ENCODE measurements around the gene CARS2. TPM values are rescaled to one million over a fixed set of nuclear protein-coding genes. Genes with fewer than 3 reads are reported as not detected.

CARS2 gene
- total RNA-seq, 1 experiment from 2014 or later, result 70.9 TPM

DNA sequence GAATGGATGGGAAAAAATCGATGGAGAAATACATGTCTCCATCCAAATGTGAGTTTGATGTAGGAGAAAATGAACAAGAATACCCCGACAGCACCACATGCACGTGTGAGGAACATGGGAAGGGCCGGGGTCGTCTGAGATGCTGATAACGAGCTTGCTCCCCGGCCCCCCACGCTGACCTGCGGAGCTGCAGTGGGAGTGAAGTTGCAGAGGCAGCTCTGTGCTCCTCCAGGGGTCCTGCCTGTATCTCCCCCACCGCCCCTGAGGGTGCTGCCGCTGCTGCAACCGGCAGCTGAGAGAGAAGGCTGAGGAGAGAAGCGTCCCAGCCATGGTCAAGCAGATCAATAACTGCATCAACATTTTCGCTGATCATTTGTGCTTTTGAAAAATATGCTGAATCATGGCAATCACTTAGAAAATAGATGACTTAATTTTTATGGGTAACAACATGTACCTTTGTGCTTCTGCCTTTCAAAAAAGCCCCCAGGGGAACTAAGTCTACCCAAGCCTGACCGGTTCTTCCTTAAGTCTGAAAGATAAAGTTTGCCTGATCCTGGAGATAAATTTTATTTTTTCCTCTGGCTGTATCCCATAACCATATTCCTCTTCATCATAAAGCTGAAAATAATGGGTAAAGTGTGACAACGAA lies 108.8 kb downstream of the CARS2 start:
- TF ChIP-seq, protein P1, sequence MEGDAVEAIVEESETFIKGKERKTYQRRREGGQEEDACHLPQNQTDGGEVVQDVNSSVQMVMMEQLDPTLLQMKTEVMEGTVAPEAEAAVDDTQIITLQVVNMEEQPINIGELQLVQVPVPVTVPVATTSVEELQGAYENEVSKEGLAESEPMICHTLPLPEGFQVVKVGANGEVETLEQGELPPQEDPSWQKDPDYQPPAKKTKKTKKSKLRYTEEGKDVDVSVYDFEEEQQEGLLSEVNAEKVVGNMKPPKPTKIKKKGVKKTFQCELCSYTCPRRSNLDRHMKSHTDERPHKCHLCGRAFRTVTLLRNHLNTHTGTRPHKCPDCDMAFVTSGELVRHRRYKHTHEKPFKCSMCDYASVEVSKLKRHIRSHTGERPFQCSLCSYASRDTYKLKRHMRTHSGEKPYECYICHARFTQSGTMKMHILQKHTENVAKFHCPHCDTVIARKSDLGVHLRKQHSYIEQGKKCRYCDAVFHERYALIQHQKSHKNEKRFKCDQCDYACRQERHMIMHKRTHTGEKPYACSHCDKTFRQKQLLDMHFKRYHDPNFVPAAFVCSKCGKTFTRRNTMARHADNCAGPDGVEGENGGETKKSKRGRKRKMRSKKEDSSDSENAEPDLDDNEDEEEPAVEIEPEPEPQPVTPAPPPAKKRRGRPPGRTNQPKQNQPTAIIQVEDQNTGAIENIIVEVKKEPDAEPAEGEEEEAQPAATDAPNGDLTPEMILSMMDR (conservative IDR thresholded peaks at IDR 0.05; ENCODE audit: low read depth, low read length), result no peak
- no peak for TF ChIP-seq EZH2phosphoT487 (IDR thresholded peaks at IDR 0.05; ENCODE audit: borderline replicate concordance, low read length)
- TF ChIP-seq EZH2 (IDR thresholded peaks at IDR 0.05; ENCODE audit: low read length, unreplicated experiment), result no peak
- no peaks in the 10 kb centered on the region for H4K20me1 ChIP-seq (ENCODE audit: low read length)
- ATAC-seq (no peak), DNase-seq (no peak)
- H3K79me2 ChIP-seq (ENCODE audit: low read length), result no peaks in the 10 kb centered on the region
- H3K4me1 ChIP-seq (ENCODE audit: insufficient read depth, low read length), result no peaks in the 10 kb centered on the region
- no peaks in the 10 kb centered on the region for H3K9me2 ChIP-seq (replicated peaks; ENCODE audit: low read length)
- no peaks in the 10 kb centered on the region for H3K27me3 ChIP-seq (ENCODE audit: low read length)
- H3K27ac ChIP-seq (ENCODE audit: low read length), result no peak overlapping the region
- ChIA-PET POLR2A (ENCODE audit: unreplicated experiment) (no interaction called here), CTCF (no interaction called here)
- no peaks in the 10 kb centered on the region for H3K36me3 ChIP-seq (ENCODE audit: low read depth, low read length)
- no peak overlapping the region for H2AFZ ChIP-seq (ENCODE audit: low read length)
- intact Hi-C loops (cut with micrococcal nuclease), result no loop called here
- no peak overlapping the region for H3K4me2 ChIP-seq (ENCODE audit: low read length)
- no peaks in the 10 kb centered on the region for H3K9me3 ChIP-seq (ENCODE audit: low read length)
- no TSS peak for BruUV-seq (replicated peaks)
- H3K9ac ChIP-seq (ENCODE audit: low read length), result no peak overlapping the region
- H3F3A ChIP-seq (ENCODE audit: low read length, unreplicated experiment), result no peaks in the 10 kb centered on the region
- no peak overlapping the region for H3K4me3 ChIP-seq (ENCODE audit: low read length)

DNA sequence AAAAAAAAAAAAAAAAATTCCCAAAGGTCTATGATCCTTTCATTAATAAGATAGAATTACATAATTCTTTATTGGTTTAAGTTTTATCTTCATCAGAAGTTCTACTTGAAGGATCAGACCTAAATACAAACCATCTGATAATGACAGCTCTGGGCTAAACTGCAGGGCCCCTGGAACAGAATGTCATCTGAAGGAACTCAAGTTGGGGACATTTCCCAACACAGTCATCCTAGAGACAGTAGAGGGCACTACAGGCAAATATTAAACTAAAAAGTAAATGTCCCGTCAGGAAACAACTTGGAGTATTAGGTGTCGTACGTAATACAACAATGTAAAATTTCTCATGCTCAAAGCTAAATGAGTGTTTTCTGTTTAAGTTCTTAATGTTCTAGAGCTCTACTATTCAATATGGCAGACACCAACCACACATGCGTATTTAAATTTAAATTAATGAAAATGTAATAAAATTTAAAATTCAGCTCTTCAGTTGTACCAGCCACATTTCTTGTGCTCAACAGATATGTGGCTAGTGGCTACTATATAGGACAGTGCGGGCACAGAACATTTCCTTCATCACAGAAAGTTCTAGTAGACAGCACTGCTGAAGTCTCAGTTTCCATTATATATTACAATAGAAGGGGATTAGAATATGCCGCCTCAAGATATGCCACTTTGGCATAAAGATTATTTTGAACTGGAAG lies 112.3 kb downstream of the CARS2 start:
- Histone ChIP-seq H3K9ac (ENCODE audit: low read length) (no peak overlapping the region), H3K79me2 (ENCODE audit: low read length) (no peaks in the 10 kb centered on the region), H3K4me2 (ENCODE audit: low read length) (peak overlapping the region; percentile 37), H3K27me3 (ENCODE audit: low read length) (no peaks in the 10 kb centered on the region), H3K36me3 (ENCODE audit: low read depth, low read length) (no peaks in the 10 kb centered on the region), H3K9me3 (ENCODE audit: low read length) (no peaks in the 10 kb centered on the region), H3F3A (ENCODE audit: low read length, unreplicated experiment) (no peaks in the 10 kb centered on the region), H2AFZ (ENCODE audit: low read length) (peak overlapping the region; percentile 38; the same call in 1 of the 2 replicates), H3K9me2 (replicated peaks; ENCODE audit: low read length) (no peaks in the 10 kb centered on the region), H3K27ac (ENCODE audit: low read length) (no peak overlapping the region), H3K4me3 (ENCODE audit: low read length) (no peak overlapping the region), H4K20me1 (ENCODE audit: low read length) (no peaks in the 10 kb centered on the region), H3K4me1 (ENCODE audit: insufficient read depth, low read length) (no peaks in the 10 kb centered on the region)
- BruUV-seq (replicated peaks), result no TSS peak
- DNase-seq (peak; percentile 72), ATAC-seq (peak; percentile 95)
- intact Hi-C loops (cut with micrococcal nuclease), result loop anchor here (2.0 kb wide), 1 partner anchor 225 kb away; no protein-coding TSS in a partner anchor
- TF ChIP-seq, protein P1 (conservative IDR thresholded peaks at IDR 0.05; ENCODE audit: low read depth, low read length), result peak; percentile 66
- TF ChIP-seq EZH2phosphoT487 (IDR thresholded peaks at IDR 0.05; ENCODE audit: borderline replicate concordance, low read length), result no peak
- no peak for TF ChIP-seq EZH2 (IDR thresholded peaks at IDR 0.05; ENCODE audit: low read length, unreplicated experiment)
- ChIA-PET POLR2A (ENCODE audit: unreplicated experiment) (no interaction called here), CTCF (interaction anchor here (0.6 to 1.3 kb wide), 3 partner anchors 51 to 478 kb away, joined by 3 to 5 read pairs (median 3); no protein-coding TSS in a partner anchor)

- no peak overlapping the region for H2AFZ ChIP-seq (ENCODE audit: low read length)
- no TSS peak for BruUV-seq (replicated peaks)
- no peaks in the 10 kb centered on the region for H3K36me3 ChIP-seq (ENCODE audit: low read depth, low read length)
- intact Hi-C loops (cut with micrococcal nuclease), result loop anchor here (2.0 kb wide), 1 partner anchor 226 kb away; no protein-coding TSS in a partner anchor
- POLR2A ChIA-PET (ENCODE audit: unreplicated experiment), result no interaction called here
- H3K4me2 ChIP-seq (ENCODE audit: low read length), result no peak overlapping the region
- no peaks in the 10 kb centered on the region for H3K27me3 ChIP-seq (ENCODE audit: low read length)
- no peak for TF ChIP-seq EZH2phosphoT487 (IDR thresholded peaks at IDR 0.05; ENCODE audit: borderline replicate concordance, low read length)
- TF ChIP-seq EZH2 (IDR thresholded peaks at IDR 0.05; ENCODE audit: low read length, unreplicated experiment), result no peak
- TF ChIP-seq, protein P1 (conservative IDR thresholded peaks at IDR 0.05; ENCODE audit: low read depth, low read length), result no peak
- H3K79me2 ChIP-seq (ENCODE audit: low read length), result no peaks in the 10 kb centered on the region
- H3F3A ChIP-seq (ENCODE audit: low read length, unreplicated experiment), result no peaks in the 10 kb centered on the region
- no peak overlapping the region for H3K27ac ChIP-seq (ENCODE audit: low read length)
- no peak overlapping the region for H3K4me3 ChIP-seq (ENCODE audit: low read length)
- no peaks in the 10 kb centered on the region for H4K20me1 ChIP-seq (ENCODE audit: low read length)
- no peak for ATAC-seq
- H3K9me2 ChIP-seq (replicated peaks; ENCODE audit: low read length), result no peaks in the 10 kb centered on the region
- CTCF ChIA-PET, result no interaction called here
- no peak for DNase-seq
- H3K9me3 ChIP-seq (ENCODE audit: low read length), result no peaks in the 10 kb centered on the region
- H3K4me1 ChIP-seq (ENCODE audit: insufficient read depth, low read length), result no peaks in the 10 kb centered on the region
- H3K9ac ChIP-seq (ENCODE audit: low read length), result no peak overlapping the region
Observed at GRCh38 chr13:110592665-110593064, 113.3 kb downstream of the CARS2 start.
